Heart left ventricle (tissue), 13 donors: ENCODE measurements around the gene BBS4.

ENCODE experiments used
- POLR2A ChIP-seq, 2 donors: fragments of 450-650 bp; IDR thresholded peaks; one replicate each; pipeline ENCODE4 v1.6.1; 2017; ENCODE audit warnings: antibody characterized with exemption in 2 of 2, mild to moderate bottlenecking in 2 of 2, moderate library complexity in 2 of 2
- TF ChIP-seq, protein P1 (sequence below), 12 donors: fragments of 200-600 bp; sonication (generic) in 4 of 12; IDR thresholded peaks; one replicate each; pipeline versions ENCODE4 v1.5.0 to v1.8.0; 2018 to 2022; ENCODE audit warnings: antibody characterized with exemption in 12 of 12, mild to moderate bottlenecking in 5 of 12
- donor health status: ischemic (EF 13 %, LVEDD 7.1; RV severe dilation, severe dysfunction).
- donor health status: DM: no; HTN: yes; CAD: no.
- donor health status: DM: no; HTN: no; CAD: no.
- donor health status: ischemic (EF 25% LVEDD 6.9; RV normal size, moderate dysfunction).
- donor health status: ischemic (EF 25% LVEDD 5.7; RV mildly dilated, moderate dysfunction).
- donor health status: ischemic (EF 35%, LVEDD 5.7; RV mildly dilated, moderate dysfunction).
- donor health status: nonischemic (EF 11% LVEDD 7.7; RV severe dilation, severe dysfunction).
- donor health status: DM: yes; HTN: yes; CAD: no.
- donor health status: PGD.
- donor health status: ischemic (EF 29% LVEDD 5.4; RV normal size, mild dysfunction).
- donor health status: nonischemic (EF 23%, LVEDD 6.1; RV moderate dilation, normal function).

- TF ChIP-seq, protein P1, sequence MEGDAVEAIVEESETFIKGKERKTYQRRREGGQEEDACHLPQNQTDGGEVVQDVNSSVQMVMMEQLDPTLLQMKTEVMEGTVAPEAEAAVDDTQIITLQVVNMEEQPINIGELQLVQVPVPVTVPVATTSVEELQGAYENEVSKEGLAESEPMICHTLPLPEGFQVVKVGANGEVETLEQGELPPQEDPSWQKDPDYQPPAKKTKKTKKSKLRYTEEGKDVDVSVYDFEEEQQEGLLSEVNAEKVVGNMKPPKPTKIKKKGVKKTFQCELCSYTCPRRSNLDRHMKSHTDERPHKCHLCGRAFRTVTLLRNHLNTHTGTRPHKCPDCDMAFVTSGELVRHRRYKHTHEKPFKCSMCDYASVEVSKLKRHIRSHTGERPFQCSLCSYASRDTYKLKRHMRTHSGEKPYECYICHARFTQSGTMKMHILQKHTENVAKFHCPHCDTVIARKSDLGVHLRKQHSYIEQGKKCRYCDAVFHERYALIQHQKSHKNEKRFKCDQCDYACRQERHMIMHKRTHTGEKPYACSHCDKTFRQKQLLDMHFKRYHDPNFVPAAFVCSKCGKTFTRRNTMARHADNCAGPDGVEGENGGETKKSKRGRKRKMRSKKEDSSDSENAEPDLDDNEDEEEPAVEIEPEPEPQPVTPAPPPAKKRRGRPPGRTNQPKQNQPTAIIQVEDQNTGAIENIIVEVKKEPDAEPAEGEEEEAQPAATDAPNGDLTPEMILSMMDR (IDR thresholded peaks at IDR 0.05), result no peak
- TF ChIP-seq POLR2A (IDR thresholded peaks at IDR 0.05), result no peak
These were observed 74.7 kb downstream of the BBS4 start for GRCh38 chr15:72760590-72761260.
